GM23338 (cell line): ENCODE results near the gene MTMR6.

Experiments used
- EZH2 ChIP-seq: fragments of 200-600 bp; sonication (generic); IDR thresholded peaks from one replicate; pipeline ENCODE4 v1.8.0; 2017; ENCODE audit warnings: antibody characterized with exemption, mild to moderate bottlenecking, low read depth; ENCODE audit not compliant: unreplicated experiment
- POLR2AphosphoS5 ChIP-seq: IDR thresholded peaks from 2 replicates; pipeline ENCODE4 v1.6.1; 2016; ENCODE audit warnings: antibody characterized with exemption, low read depth
- TF ChIP-seq, protein P1 (sequence below), 2 experiments: fragments of 200-600 bp in 1 of 2; sonication (generic) in 1 of 2; conservative IDR thresholded peaks; 2 replicates each; pipeline versions ENCODE4 v1.5.1 to v1.6.1; 2016 to 2017; ENCODE audit warnings: antibody characterized with exemption in 2 of 2, low read depth in 2 of 2, mild to moderate bottlenecking in 2 of 2, moderate library complexity in 1 of 2
- TF ChIP-seq, protein P2 (sequence below): IDR thresholded peaks from one replicate; pipeline ENCODE4 v1.6.1; 2018; ENCODE audit warnings: antibody characterized with exemption; ENCODE audit not compliant: unreplicated experiment

- TF ChIP-seq, protein P1, sequence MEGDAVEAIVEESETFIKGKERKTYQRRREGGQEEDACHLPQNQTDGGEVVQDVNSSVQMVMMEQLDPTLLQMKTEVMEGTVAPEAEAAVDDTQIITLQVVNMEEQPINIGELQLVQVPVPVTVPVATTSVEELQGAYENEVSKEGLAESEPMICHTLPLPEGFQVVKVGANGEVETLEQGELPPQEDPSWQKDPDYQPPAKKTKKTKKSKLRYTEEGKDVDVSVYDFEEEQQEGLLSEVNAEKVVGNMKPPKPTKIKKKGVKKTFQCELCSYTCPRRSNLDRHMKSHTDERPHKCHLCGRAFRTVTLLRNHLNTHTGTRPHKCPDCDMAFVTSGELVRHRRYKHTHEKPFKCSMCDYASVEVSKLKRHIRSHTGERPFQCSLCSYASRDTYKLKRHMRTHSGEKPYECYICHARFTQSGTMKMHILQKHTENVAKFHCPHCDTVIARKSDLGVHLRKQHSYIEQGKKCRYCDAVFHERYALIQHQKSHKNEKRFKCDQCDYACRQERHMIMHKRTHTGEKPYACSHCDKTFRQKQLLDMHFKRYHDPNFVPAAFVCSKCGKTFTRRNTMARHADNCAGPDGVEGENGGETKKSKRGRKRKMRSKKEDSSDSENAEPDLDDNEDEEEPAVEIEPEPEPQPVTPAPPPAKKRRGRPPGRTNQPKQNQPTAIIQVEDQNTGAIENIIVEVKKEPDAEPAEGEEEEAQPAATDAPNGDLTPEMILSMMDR (conservative IDR thresholded peaks at IDR 0.05; ENCODE audit: low read depth in 2 of 2): no peak
- TF ChIP-seq, protein P2, sequence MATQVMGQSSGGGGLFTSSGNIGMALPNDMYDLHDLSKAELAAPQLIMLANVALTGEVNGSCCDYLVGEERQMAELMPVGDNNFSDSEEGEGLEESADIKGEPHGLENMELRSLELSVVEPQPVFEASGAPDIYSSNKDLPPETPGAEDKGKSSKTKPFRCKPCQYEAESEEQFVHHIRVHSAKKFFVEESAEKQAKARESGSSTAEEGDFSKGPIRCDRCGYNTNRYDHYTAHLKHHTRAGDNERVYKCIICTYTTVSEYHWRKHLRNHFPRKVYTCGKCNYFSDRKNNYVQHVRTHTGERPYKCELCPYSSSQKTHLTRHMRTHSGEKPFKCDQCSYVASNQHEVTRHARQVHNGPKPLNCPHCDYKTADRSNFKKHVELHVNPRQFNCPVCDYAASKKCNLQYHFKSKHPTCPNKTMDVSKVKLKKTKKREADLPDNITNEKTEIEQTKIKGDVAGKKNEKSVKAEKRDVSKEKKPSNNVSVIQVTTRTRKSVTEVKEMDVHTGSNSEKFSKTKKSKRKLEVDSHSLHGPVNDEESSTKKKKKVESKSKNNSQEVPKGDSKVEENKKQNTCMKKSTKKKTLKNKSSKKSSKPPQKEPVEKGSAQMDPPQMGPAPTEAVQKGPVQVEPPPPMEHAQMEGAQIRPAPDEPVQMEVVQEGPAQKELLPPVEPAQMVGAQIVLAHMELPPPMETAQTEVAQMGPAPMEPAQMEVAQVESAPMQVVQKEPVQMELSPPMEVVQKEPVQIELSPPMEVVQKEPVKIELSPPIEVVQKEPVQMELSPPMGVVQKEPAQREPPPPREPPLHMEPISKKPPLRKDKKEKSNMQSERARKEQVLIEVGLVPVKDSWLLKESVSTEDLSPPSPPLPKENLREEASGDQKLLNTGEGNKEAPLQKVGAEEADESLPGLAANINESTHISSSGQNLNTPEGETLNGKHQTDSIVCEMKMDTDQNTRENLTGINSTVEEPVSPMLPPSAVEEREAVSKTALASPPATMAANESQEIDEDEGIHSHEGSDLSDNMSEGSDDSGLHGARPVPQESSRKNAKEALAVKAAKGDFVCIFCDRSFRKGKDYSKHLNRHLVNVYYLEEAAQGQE: no peak
- TF ChIP-seq POLR2AphosphoS5: no peak
- no peak for TF ChIP-seq EZH2
These were observed 73.6 kb downstream of the MTMR6 start for GRCh38 chr13:25213715-25214114.
